OCI-LY1 (cell line): ENCODE measurements around the gene PCNT.
"Not testable (repeated sequence)": the region's sequence is repeated elsewhere in the genome, so short reads cannot be mapped to it uniquely, and the experiment has no call there.

Source experiments
- H2AFZ ChIP-seq: fragments of 200-600 bp; sonication (generic), shearing (Covaris generic); 2 replicates; pipeline ENCODE4 v1.6.0; 2014; ENCODE audit warnings: antibody characterized with exemption, mild to moderate bottlenecking, low read length
- H3F3A ChIP-seq: fragments of 200-600 bp; sonication (generic), shearing (Covaris generic); 2 replicates; pipeline ENCODE4 v1.6.0; 2014; ENCODE audit warnings: mild to moderate bottlenecking, antibody characterized with exemption, low read length, moderate library complexity; ENCODE audit not compliant: insufficient read depth
- H3K27ac ChIP-seq: fragments of 200-600 bp; sonication (generic); 2 replicates; pipeline ENCODE4 v1.5.1; 2014; ENCODE audit warnings: low read length, mixed run types, mild to moderate bottlenecking, low read depth; ENCODE audit not compliant: poor library complexity, severe bottlenecking
- H3K27me3 ChIP-seq: fragments of 200-600 bp; sonication (generic); 2 replicates; pipeline ENCODE4 v1.6.0; 2014; ENCODE audit warnings: antibody characterized with exemption, mild to moderate bottlenecking, low read length, moderate library complexity; ENCODE audit not compliant: insufficient read depth
- H3K36me3 ChIP-seq: fragments of 200-600 bp; sonication (generic); 2 replicates; pipeline ENCODE4 v1.6.1; 2014; ENCODE audit warnings: mild to moderate bottlenecking, antibody characterized with exemption, low read length, moderate library complexity, mixed read lengths; ENCODE audit not compliant: insufficient read depth
- H3K4me1 ChIP-seq: fragments of 200-600 bp; sonication (generic); 2 replicates; pipeline ENCODE4 v1.5.1; 2014; ENCODE audit warnings: mild to moderate bottlenecking, low read length, moderate library complexity; ENCODE audit not compliant: insufficient read depth, severe bottlenecking
- H3K4me2 ChIP-seq: fragments of 200-600 bp; sonication (generic), shearing (Covaris generic); 2 replicates; pipeline ENCODE4 v1.6.1; 2014; ENCODE audit warnings: low read length
- H3K4me3 ChIP-seq: fragments of 200-600 bp; sonication (generic); 2 replicates; pipeline ENCODE4 v1.5.1; 2014; ENCODE audit warnings: low read length, low read depth, mild to moderate bottlenecking, mixed read lengths; ENCODE audit not compliant: poor library complexity, severe bottlenecking
- H3K79me2 ChIP-seq: fragments of 200-600 bp; shearing (Covaris generic); 2 replicates; pipeline ENCODE4 v1.6.1; 2016; ENCODE audit warnings: mixed run types, low read length, mixed read lengths; ENCODE audit not compliant: insufficient read depth
- H3K9ac ChIP-seq: fragments of 200-600 bp; sonication (generic), shearing (Covaris generic); 2 replicates; pipeline ENCODE4 v1.6.1; 2014; ENCODE audit warnings: mild to moderate bottlenecking, low read length, mixed read lengths
- H3K9me2 ChIP-seq: fragments of 200-600 bp; sonication (generic), shearing (Covaris generic); 2 replicates; pipeline ENCODE4 v1.6.1; 2014; ENCODE audit warnings: low read depth, mild to moderate bottlenecking, low read length, mixed read lengths
- H3K9me3 ChIP-seq: fragments of 200-600 bp; shearing (Covaris generic); 2 replicates; pipeline ENCODE4 v1.6.1; 2014; ENCODE audit warnings: low read length, mixed read lengths
- H4K20me1 ChIP-seq: fragments of 200-600 bp; sonication (generic), shearing (Covaris generic); 2 replicates; pipeline ENCODE4 v1.6.0; 2016; ENCODE audit warnings: mild to moderate bottlenecking, low read length; ENCODE audit not compliant: insufficient read depth
- CTCF ChIP-seq: fragments of 200-600 bp; sonication (generic), shearing (Covaris generic); IDR thresholded peaks from 2 replicates; pipeline ENCODE4 v1.5.1; 2017; ENCODE audit warnings: mild to moderate bottlenecking, antibody characterized with exemption, low read length, moderate library complexity, mixed read lengths
- EZH2 ChIP-seq: fragments of 200-600 bp; sonication (generic), shearing (Covaris generic); IDR thresholded peaks from 2 replicates; pipeline ENCODE4 v1.8.0; 2017; ENCODE audit warnings: borderline replicate concordance, mixed run types, mild to moderate bottlenecking, antibody characterized with exemption, low read length, moderate library complexity, mixed read lengths

PCNT gene

GRCh38 chr21:46459356-46460112 lies 135.6 kb downstream of the PCNT start:
- Histone ChIP-seq H3K9me2 (no peaks in the 10 kb centered on the region), H3K4me2 (peak overlapping the region; percentile 96), H2AFZ (no peak overlapping the region), H3K9me3 (no peaks in the 10 kb centered on the region), H4K20me1 (no peaks in the 10 kb centered on the region), H3K27ac (peak overlapping the region; percentile 8), H3K4me3 (peak overlapping the region; percentile 73), H3K4me1 (peaks cover 25% of the 10 kb centered on the region), H3K36me3 (peaks cover 33% of the 10 kb centered on the region), H3K9ac (peak overlapping the region; percentile 72), H3F3A (no peaks in the 10 kb centered on the region), H3K79me2 (peaks cover 20% of the 10 kb centered on the region; the same call in 1 of the 2 replicates), H3K27me3 (no peaks in the 10 kb centered on the region)
- TF ChIP-seq EZH2 (no peak), CTCF (no peak)

- Histone ChIP-seq H3K9ac (no peak overlapping the region), H3K4me1 (peaks cover 18% of the 10 kb centered on the region)
Observed at GRCh38 chr21:46461909-46462308, 138.0 kb downstream of the PCNT start.

GRCh38 chr21:46465153-46465552 lies 141.2 kb downstream of the PCNT start:
- H3K9ac ChIP-seq, H3K9me3 ChIP-seq, H3K4me1 ChIP-seq, H3K4me2 ChIP-seq, H3K9me2 ChIP-seq, H3K4me3 ChIP-seq, H3F3A ChIP-seq, H2AFZ ChIP-seq, H3K27ac ChIP-seq, H3K79me2 ChIP-seq, H3K27me3 ChIP-seq, H4K20me1 ChIP-seq: not testable (repeated sequence)
- H3K36me3 ChIP-seq, result peaks cover 14% of the 10 kb centered on the region; the same call in 1 of the 2 replicates

More at GRCh38 chr21:46461909-46462308, 138.0 kb downstream of the PCNT start:
- H3K4me2 ChIP-seq, result no peak overlapping the region
- H3K79me2 ChIP-seq, result peaks cover 20% of the 10 kb centered on the region; the same call in 1 of the 2 replicates
- H3K9me3 ChIP-seq, result no peaks in the 10 kb centered on the region
- H3K27me3 ChIP-seq, result no peaks in the 10 kb centered on the region
- no peak overlapping the region for H3K4me3 ChIP-seq
- H2AFZ ChIP-seq, result no peak overlapping the region
- peaks cover 14% of the 10 kb centered on the region; the same call in 1 of the 2 replicates for H3K36me3 ChIP-seq
- no peaks in the 10 kb centered on the region for H3F3A ChIP-seq
- H4K20me1 ChIP-seq, result no peaks in the 10 kb centered on the region
- H3K27ac ChIP-seq, result no peak overlapping the region
- TF ChIP-seq EZH2 (no peak), CTCF (no peak)
- H3K9me2 ChIP-seq, result no peaks in the 10 kb centered on the region

- Histone ChIP-seq H3K79me2 (no peaks in the 10 kb centered on the region), H3K27me3 (no peaks in the 10 kb centered on the region), H3K4me3 (no peak overlapping the region), H3K36me3 (peaks cover 14% of the 10 kb centered on the region; the same call in 1 of the 2 replicates), H3K4me2 (no peak overlapping the region), H3K9me3 (no peaks in the 10 kb centered on the region), H4K20me1 (no peaks in the 10 kb centered on the region), H3K9ac (no peak overlapping the region), H3F3A (no peaks in the 10 kb centered on the region), H3K9me2 (no peaks in the 10 kb centered on the region), H3K27ac (no peak overlapping the region), H3K4me1 (no peaks in the 10 kb centered on the region), H2AFZ (no peak overlapping the region)
- TF ChIP-seq CTCF (no peak), EZH2 (no peak)
Observed at GRCh38 chr21:46465651-46466050, 141.7 kb downstream of the PCNT start.
